ENCODE results near the gene EFHD2.
"Not testable (repeated sequence)": the region's sequence is repeated elsewhere in the genome, so short reads cannot be mapped to it uniquely, and the experiment has no call there.

EFHD2 gene, protein sequence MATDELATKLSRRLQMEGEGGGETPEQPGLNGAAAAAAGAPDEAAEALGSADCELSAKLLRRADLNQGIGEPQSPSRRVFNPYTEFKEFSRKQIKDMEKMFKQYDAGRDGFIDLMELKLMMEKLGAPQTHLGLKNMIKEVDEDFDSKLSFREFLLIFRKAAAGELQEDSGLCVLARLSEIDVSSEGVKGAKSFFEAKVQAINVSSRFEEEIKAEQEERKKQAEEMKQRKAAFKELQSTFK

DNA sequence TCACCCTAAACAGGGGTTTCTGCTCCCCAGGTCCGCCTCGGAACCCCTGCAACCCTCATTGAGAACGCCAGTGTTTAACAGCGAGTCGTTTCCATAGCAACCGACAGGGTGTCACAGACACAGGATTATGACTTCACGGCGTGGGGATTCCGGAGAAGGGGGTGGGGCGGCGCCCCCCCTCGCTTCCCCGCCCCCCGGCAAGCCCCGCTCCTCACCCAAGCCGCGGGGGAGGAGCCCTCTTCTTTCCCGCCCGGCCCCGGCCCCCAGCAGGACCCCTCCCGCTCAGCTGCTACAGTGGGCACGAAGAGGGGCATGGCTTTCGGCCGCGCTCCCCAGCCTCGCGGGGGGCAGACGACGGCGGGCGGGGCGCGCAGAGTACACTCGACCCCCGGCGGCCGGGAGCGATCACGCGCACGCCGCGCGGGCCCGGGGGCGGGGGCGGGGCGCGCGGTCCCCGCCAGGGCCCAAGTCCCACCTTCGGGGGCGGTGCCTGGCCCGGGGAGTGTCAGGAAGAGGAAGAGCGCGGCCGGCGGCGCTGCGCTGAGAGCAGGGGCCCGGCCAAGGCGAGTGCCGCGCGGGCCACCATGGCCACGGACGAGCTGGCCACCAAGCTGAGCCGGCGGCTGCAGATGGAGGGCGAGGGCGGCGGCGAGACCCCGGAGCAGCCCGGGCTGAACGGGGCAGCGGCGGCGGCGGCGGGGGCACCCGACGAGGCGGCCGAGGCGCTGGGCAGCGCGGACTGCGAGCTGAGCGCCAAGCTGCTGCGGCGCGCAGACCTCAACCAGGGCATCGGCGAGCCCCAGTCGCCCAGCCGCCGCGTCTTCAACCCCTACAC is at the start of gene EFHD2:
EFHD2 (plus strand) TSS at position 501 of the 835 bp plus-strand sequence; CDS start at position 585, 84 bp downstream.
- peak; percentile 31 for DNase-seq

DNA sequence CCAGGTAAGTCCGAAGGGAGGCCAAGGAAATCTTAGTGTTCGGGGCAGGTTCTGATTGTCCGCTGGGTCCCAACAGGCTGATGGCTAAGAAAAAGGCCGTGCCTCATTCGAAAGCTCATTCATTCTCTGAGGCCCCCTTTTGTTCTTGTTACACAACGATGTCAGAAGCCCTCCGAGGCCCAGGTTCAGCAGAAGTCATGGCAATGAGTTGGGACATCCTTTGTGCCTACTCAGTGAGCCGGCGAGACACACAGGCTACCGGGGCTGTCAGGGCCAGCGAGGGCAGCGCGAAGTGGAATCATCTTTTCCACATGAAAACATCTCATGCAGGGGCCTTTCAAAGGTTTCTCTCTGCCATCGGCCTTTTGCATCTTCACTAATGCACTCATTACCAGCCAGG is 49.0 kb upstream of the EFHD2 start:
- no peak for DNase-seq

DNA sequence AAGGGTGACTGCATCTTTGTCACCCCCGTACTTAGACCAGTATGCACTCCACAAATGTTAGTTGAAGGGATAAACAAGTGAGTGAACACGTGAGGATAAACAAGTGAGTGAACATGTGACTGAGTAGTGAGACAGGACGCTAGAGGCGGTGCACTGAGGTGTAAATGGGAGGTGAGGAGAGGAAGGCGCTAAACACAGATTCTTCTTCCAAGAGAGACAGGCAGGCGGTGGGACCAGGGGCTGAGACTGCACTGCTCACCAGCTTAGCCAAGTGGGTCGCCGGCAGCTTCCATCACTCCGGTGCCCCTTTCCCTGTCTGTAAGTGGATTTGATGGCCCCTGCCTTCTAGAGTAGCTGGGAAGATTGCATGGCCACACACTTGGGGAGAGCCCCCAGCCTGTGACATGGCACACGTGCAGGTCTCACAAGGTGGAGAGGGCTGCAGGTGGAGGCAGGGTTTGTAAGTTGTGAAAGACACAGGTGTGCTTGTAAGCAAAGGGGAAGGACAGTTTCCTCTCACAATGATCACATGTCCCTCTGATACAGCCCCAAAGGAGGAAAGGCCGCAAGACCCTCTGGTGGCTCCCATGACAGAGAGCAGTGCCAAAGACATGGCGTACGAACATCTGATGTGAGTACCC is 47.5 kb upstream of the EFHD2 start:
- DNase-seq = no peak

DNA sequence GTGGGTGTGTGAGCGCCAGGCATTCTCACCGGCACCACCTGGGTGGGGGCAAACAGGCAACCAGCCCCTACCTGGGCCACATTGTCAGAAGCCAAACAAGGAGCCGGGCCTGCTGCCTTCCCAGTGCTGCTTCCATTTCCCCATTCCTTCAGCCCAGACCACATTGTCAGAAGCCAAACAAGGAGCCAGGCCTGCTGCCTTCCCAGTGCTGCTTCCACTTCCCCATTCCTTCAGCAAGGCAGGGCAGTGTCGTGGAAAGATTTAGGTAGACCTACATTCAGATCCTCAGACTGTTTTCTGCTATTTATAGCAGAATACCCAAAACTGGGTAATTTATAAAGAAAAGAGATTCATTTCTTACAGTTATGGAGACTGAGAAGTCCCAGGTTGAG is 47.0 kb upstream of the EFHD2 start:
- no peak for DNase-seq

DNA sequence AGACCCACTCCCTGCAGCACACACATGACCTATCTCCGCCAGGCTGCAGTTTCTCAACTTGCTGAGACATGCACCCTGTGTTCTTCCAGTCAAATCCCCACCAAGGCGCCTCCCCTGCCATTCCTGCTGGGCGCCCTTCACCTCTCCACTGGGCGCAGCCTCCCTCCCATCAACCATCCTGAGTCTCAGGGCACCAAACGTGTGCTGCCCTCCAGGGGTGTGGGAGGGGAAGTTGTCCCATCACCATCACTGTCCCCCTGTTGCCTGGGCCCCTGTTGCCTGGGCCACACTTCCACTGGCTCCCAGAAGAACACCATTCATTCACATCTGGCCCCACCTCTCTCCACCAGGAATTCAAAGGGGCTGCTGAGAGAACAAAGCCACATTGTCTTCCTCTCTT is 44.9 kb upstream of the EFHD2 start:
- no peak for DNase-seq

DNA sequence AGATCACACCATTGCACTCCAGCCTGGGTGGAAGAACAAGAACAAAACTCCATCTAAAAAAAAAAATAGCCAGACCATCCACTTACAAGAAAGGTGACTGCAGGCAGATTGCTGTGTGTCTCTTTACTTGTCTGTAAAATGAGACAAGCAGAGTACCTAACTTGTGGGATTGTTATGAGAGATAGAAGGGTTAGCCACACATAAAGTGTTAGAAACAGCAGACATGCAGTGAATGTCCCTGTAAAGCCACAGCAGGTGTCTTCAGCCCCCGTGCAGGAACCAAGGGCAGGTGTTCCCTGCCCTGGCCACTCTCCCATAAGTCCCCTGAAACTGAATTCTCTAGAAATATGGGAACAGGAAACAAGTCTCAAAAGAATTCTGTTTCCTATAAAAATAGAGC is 40.8 kb upstream of the EFHD2 start:
- no peak for DNase-seq

DNA sequence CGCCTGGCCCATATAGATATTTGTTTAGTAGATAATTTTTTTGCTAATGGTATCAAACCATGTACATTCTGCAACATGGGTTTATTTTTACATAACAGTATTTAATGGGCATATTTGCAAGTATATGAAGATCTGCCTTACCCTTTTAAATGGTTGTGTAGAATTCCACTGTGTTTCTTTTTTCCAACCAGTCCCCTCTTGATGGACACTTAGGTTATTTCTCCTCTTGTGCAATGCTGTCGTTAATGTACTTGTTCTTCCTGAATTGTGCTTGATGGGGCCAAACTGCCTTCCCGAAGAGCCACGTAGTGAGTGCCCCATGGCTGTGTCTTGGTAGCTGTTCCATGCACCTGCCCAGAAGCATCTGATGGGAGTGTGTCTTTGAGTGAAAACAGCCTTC is 39.4 kb upstream of the EFHD2 start:
- DNase-seq = no peak

DNA sequence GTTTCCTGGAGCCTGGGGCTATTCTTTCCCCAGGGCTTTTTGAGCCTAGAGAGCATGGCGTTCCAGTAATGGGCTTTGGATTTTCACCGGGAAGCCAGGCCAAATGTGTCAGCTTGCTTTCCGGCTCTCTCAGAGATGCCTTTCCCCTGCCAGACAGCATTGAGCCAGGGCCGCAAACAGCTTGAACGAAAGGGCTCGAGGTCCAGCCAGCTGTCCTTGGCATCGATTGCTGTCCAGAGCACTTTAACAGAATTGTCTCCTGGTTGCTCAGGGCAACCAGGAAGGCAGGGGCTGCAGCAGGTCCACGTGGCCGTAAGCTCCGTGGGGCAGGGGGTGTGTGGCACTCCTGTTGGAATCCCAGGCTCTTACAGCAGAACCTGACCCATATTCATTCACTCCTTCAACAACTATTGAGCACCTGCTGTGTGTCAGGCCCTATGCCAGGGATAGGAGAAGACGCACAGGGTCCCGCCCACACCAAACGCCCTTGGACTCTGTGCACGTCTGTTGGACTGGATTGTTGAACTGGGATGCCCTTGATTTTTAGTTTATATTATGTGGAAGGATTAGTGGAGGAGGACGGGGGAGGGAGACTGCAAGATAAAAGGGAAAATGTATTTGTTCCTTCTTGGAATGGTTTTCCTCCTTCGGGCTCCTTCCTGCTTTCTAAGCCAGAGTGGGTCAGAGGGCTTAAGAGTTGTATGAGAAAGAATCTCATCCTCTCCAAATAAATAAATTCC is 38.7 kb upstream of the EFHD2 start:
- no peak for DNase-seq

DNA sequence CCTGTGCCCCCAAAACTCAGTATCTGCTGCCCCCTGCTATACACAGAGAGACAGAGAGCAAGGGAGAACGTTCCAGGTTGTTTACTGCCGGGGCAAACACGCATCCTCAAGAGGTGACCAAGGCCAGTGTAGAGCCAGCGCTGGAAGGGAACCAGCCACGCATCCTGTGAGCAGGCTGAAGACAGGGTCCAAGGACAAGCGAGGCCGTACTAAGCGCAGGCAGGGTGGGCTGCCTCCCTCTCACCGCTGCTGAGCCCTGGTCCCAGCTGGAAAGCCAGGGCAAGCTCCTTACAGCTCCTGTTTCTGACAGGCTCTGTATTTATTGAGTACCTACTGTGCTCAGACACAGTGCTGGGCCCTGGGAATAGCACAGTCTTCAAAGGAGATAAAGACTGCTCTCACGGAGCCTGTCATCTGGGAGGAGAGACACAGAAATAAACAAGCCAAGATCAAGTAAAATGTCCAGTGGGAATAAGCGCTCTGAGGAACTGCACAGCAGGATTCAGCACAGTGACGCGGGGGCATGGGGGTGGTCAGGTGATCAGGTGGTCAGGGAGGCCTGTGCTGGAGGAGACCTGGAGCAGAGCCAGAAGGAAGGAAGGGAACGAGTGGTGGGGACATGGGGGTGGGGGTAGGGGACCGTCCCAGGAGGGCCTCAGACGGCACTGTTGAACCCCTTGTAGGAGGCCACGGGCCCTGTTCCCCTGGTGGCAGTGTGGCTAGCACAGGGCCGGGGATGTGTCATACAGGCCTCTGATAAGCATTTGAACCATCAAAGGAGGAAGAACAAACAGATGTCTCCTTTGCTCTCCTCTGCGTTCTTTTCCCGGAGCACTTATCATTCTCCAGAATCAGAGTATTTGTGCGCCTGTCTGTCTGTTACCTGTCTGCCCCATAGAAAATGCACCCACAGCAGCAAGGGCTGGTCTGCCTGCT is 37.8 kb upstream of the EFHD2 start:
- DNase-seq = no peak

DNA sequence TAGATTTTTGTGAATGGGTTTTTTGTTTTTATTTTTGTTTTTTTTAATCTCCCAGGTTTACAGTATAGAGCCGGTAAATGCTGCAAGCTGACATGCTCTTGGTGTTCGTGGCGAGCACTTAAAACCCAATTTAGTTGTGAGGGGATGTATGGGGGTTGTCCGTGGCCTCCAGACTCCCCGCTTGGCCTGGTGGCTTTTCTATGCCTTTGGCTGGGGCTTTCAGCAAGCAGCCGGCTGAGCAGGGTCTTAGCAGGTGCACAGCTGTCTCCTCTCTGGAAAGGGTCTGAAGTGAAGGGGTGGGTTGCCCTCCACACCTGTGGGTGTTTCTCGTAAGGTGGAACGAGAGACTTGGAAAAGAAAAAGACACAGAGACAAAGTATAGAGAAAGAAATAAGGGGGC is 31.0 kb upstream of the EFHD2 start:
- no peak for DNase-seq

DNA sequence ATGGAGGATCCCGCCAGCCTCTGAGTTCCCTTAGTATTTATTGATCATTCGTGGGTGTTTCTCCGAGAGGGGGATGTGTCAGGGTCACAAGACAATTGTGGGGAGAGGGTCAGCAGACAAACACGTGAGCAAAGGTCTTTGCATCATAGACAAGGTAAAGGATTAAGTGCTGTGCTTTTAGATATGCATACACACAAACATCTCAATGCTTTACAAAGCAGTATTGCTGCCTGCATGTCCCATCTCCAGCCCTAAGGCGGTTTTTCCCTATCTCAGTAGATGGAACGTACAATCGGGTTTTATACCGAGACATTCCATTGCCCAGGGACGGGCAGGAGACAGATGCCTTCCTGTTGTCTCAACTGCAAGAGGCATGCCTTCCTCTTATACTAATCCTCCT is 30.5 kb upstream of the EFHD2 start:
- not testable (repeated sequence) for DNase-seq

DNA sequence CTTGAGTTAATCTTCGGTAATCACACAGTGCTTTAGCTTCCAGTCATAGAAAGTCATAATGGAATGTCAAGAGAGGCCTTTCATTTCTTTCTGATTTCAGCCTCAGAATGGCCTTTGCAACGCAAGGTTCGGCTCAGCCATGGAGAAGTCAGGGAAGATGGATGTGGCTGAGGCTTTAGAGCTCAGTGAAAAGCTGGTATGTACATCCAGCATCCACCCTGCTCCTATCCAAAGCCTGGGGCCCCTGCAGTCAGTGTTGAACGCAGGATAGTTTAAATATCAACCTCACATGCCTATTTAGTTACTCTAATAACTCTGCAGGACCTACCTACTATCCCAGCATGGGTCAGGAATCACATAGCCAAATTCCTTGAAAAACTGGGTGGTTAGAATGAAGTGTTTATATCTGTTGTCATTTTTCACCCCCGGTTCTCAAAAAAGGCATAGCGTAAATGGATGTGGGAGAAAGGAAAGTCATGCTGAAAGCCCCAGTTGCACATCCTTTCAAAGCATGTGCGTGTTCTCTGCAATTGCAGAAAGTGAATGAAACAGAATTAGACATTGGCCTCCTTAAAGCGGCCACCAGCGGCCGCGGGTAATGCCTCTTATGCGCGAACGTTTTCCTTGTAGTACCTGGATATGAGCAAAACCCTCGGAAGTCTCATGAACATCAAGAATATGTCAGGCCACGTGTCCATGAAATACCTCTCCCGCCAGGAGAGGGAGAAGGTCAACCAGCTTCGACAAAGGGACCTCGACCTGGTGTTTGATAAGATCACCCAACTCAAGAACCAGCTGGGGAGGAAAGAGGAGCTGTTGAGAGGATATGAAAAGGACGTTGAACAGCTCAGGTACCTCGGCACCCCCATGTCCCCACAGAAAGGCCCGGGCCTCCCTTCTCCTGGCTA is 28.8 kb upstream of the EFHD2 start:
- no peak for DNase-seq

DNA sequence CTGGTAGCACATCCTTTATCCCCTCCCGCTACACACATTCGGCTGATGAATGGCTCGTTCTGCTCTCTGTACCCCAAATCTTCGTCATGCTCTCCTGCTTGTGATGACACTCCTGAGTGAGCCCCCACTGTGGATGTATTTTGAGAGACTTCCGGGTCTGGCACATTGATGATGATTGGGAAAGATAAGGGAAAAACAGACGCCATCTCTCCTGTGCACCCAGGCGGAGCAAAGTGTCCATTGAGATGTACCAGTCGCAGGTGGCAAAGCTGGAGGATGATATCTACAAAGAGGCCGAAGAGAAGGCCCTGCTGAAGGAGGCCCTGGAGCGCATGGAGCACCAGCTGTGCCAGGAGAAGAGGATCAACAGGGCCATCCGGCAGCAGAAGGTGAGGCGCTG is 27.9 kb upstream of the EFHD2 start:
- DNase-seq = no peak

DNA sequence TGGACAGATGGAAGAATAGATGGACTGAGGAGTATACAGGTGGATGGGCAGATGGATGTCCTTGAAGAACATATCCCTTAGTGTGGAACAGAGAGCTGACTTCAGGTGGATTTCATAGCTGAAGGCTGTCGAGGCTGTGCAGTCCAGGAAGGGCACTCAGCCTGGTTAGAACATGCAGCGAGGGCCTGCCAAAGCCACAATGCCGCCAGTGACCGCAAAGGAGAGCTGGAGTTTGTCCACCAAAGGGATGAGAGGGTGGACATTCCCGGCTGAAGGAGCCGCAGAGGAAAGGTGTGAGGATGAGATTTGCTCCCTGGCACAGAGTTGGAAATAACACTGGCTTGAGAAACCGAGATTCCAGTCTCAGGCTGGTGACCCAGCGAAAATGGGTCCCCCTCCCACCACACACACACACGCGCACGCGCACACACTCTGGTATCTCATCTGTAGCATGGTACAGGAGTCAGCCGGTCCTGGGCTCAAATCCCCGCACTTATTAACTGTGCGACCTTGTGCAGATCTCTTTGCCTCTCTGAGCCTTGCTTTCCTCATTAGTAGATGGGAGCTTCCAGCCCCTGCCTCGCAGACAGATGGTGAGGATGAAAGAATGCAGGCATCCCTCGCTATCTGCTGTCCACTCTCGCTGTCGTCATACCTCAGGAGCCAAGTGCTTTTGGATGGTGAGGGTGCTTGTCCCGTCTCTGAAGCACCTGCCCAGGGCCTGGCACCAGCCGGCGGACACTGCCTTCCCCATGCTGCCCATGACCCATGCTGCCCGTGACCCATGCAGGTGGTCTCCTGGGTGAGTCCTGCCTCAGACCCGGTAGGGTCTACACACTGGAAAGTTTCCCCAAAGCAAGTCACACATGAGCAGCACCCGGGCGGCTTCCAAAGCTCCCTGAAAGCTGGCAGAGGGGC is 26.8 kb upstream of the EFHD2 start:
- DNase-seq = no peak

DNA sequence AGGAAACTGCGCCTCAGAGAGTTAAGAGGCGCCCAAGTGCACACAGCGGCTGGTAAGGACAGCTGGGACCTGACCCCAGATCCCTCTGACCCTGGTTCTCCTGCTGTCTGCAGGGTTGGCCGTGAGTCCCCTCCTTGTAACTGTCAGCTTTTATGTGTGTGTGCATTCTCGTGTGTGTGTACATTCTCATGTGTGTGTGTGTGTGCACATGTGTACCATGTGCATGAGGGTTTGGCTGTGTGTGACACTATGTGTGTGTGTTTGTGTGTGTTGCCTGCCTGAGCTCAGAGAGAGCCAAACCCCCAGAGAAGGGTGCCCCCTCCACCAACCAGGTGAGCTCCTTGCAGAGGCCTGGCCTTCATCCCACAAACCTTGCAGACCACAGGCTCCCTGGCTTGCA is 25.9 kb upstream of the EFHD2 start:
- DNase-seq = no peak

DNA sequence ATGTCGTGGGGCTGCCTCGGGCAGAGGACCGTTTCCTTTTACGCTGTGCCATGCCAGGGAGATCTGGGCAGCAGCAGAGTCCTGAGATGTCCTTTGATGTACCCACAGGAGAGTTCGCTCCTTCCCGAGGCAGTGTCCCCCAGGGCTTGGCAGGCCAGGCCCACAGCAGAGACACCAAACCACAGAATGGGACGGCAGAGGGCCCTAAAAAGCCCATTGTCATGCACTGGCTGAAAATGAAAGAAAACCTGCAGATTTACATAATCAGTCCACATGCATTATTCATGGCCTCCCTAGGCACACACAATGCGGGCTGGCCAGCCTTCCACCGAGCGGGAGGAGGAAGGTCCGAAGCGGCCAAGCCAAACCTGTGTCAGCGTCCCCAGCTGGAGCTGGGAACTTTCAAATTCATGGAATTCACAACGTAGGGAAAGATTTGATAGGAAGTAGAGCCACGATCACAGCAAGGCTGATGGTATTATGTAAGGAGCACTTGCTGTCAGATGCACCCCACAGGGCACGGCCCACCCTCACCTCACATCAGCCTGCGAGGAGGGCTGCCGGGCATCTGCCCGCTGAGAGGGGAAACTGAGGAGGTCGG is 25.3 kb upstream of the EFHD2 start:
- DNase-seq = no peak

DNA sequence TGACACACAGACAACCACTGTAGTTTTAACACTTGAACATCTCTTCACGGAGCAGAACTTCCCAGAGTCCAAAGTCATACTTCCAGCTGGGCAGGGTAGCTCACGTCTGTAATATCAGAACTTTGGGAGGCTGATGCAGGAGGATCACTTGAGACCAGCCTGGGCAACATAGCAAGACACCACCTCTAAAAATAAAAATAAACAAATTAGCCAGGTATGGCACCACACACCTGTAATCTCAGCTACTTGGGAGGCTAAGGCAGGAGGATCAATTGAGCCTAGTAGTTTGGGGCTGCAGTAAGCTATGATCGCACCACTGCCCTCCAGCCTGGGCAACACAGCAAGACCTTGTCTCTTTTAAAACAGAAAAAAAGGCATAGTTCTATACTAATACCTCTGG is 24.3 kb upstream of the EFHD2 start:
- DNase-seq = no peak

DNA sequence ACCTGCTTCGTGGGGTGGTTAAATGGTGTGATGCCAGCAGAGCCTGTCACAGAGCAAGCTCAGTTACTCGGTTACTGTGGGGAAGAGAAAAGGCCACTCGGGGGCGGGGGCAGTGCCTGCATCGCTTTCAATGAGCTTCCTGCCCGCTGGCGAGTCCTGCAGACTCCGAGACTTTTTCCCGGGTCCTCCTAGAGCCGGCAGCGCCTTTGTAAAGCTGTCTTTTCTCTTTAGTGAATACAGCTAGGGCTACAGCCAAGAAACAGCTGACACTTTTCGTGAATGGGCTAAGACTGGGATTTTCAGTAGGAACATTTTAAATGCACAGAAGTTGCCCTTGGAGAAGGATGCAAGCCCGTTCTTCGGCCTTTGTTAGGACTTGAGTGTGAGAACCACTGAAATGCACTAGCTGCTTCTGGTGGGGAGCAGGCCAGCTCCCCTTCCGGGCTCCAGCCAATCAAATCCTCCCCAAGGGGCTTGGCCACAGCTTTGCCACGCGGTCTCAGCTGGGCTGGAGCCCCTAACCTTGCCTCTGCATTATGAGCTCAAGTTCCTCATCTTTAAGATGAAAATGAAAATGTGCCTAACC is 23.4 kb upstream of the EFHD2 start:
- DNase-seq = no peak

DNA sequence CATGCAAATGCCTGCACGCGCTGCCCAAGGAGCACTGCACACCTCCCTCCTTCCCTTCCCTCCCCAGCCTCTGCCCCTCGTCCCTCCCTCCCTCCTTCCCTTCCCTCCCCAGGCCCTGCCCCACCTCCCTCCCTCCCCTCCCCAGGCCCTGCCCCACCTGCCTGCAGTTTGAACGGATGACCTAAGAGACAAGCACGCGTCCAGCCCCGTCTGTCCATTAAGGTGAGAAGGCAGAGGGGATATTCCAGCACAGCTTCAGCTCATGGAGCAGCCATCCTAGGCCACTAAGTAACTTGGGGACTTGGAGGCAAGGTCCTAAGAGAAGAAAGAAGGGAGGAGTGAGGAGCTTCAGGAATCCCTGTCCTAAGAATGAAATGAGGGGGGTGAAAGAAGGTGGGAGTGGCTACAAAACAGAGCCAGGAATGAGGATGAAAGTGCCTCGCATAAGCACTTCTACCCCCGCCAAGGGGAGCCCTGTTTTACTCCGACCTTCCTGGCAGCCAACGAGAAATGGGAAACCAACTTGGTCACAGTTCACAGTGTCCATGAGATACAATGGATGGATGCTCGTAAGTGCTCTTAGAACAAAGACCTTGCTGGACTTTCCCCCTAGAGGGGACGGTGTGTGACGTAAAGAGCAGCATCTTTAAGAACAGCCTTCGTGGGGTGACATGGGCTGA is 21.3 kb upstream of the EFHD2 start:
- no peak for DNase-seq
